Activated CD8-positive, alpha-beta T cell treated with anti-CD3 and anti-CD28 coated beads, Interleukin-2, amount 10 ng/mL, durations not matched to agents 7 days and 5 days (primary cell): ENCODE data around the gene TSC22D1. TPM values are rescaled to one million over a fixed set of nuclear protein-coding genes. Genes with fewer than 3 reads are reported as not detected.

Source experiments
- ATAC-seq: fragments of 150-1000 bp; cut with Tn5 transposase; one replicate; pipeline ENCODE4 v1.10.0; 2021; ENCODE audit warnings: moderate library complexity
- CTCF ChIA-PET: fragments of 350-600 bp; sonication (Branson Sonifier 250); formaldehyde crosslinking; loops from one replicate; lab custom pipeline; 2021; ENCODE audit warnings: antibody characterized with exemption; lab: Charles Lee
- POLR2A ChIA-PET: fragments of 350-600 bp; sonication (Branson Sonifier 250); formaldehyde crosslinking; loops from one replicate; lab custom pipeline; 2021; ENCODE audit warnings: antibody characterized with exemption; lab: Charles Lee
- DNase-seq: peaks from one replicate; pipeline ENCODE4 v3.0.0-alpha.2; 2020
- H3K27ac Mint-ChIP-seq: one replicate; pipeline ENCODE4 v1.8.0; 2021; ENCODE audit warnings: mild to moderate bottlenecking, mixed read lengths
- H3K27me3 Mint-ChIP-seq: one replicate; pipeline ENCODE4 v1.8.0; 2021; ENCODE audit warnings: low read depth, mixed read lengths
- H3K36me3 Mint-ChIP-seq: one replicate; pipeline ENCODE4 v1.8.0; 2021; ENCODE audit warnings: low read depth, mixed read lengths
- H3K4me1 Mint-ChIP-seq: one replicate; pipeline ENCODE4 v1.8.0; 2021; ENCODE audit warnings: low read depth, mixed read lengths
- H3K4me3 Mint-ChIP-seq: one replicate; pipeline ENCODE4 v1.8.0; 2021; ENCODE audit warnings: mild to moderate bottlenecking, mixed read lengths
- H3K9me3 Mint-ChIP-seq: one replicate; pipeline ENCODE4 v1.8.0; 2022; ENCODE audit warnings: mixed read lengths; ENCODE audit not compliant: insufficient read depth
- total RNA-seq, 2 experiments: library from RNA; stranded (reverse); gene quantifications; one replicate each; pipeline ENCODE4 v1.2.3, GENCODE V29; 2021

The TSC22D1 gene
- total RNA-seq, 2 experiments from 2014 or later: 13.7 to 15.8 TPM

DNA sequence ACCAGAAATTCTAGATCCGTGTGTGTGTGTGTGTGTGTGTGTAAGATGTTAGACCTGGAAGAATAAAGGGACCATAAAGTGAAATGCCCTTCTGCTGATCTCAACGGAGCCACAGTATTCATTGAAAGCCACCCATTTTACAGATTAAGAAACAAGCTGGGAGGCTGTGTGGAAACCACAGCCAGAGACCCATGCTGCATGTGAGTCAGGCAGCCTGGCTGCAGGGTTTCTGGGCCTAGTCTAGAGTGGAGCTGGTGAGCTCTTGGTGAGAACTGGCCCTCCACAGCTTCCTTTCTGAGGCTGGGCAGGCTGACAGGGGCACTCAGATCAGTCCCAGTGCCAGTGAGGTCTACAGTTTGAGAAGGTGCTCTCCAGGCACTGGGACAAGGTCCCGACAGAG, 127.3 kb downstream of the TSC22D1 start:
- Mint-ChIP-seq H3K27me3 (peaks cover 3% of the 10 kb centered on the region), H3K9me3 (no peaks in the 10 kb centered on the region), H3K4me1 (no peaks in the 10 kb centered on the region), H3K36me3 (no peaks in the 10 kb centered on the region), H3K4me3 (no peak overlapping the region), H3K27ac (no peak overlapping the region)
- CTCF ChIA-PET: interaction anchor here (1.2 to 1.5 kb wide), 2 partner anchors 541 to 544 kb away, joined by 3 read pairs; no protein-coding TSS in a partner anchor
- no peak for DNase-seq
- ATAC-seq: no peak
- POLR2A ChIA-PET: no interaction called here

- DNase-seq: no peak
- Mint-ChIP-seq H3K27me3 (peaks cover 3% of the 10 kb centered on the region), H3K27ac (no peak overlapping the region), H3K4me3 (no peak overlapping the region), H3K36me3 (no peaks in the 10 kb centered on the region), H3K4me1 (no peaks in the 10 kb centered on the region), H3K9me3 (no peaks in the 10 kb centered on the region)
- ChIA-PET CTCF (interaction anchor here (0.8 to 1.5 kb wide), 3 partner anchors 22 to 543 kb away, joined by 3 to 4 read pairs (median 3); no protein-coding TSS in a partner anchor), POLR2A (no interaction called here)
- no peak for ATAC-seq
Measured at GRCh38 chr13:44448373-44448772, 127.8 kb downstream of the TSC22D1 start.

DNA sequence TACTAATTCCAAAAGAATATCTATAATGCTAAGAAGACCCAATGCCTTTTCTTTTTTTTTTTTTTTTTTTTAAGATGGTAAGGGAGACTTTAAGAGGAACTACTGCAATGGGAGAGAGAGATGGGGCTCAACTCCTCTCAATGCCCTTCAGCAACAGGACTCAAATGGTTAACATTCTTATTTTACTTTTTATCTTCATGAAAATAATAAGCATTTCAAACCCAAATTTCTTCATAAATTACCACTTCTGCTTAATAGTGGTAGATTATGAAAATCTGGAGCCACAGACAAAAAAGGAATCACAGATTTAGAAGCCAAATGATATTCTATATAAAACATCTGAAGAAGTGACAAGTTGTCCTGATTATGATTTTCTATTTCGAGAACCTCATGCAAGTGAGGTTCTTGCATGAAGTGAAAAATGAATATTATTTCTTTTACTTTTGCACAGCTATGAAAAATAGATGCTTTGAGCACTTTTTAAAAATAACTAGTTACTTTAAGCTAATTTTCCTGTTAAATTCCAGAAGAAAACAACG, 128.3 kb downstream of the TSC22D1 start:
- ChIA-PET POLR2A (no interaction called here), CTCF (interaction anchor here (0.8 to 1.5 kb wide), 3 partner anchors 22 to 543 kb away, joined by 3 to 4 read pairs (median 3); no protein-coding TSS in a partner anchor)
- no peak for ATAC-seq
- Mint-ChIP-seq H3K27ac (no peak overlapping the region), H3K9me3 (no peaks in the 10 kb centered on the region), H3K4me1 (no peaks in the 10 kb centered on the region), H3K27me3 (peaks cover 3% of the 10 kb centered on the region), H3K36me3 (no peaks in the 10 kb centered on the region), H3K4me3 (no peak overlapping the region)
- DNase-seq: no peak

DNA sequence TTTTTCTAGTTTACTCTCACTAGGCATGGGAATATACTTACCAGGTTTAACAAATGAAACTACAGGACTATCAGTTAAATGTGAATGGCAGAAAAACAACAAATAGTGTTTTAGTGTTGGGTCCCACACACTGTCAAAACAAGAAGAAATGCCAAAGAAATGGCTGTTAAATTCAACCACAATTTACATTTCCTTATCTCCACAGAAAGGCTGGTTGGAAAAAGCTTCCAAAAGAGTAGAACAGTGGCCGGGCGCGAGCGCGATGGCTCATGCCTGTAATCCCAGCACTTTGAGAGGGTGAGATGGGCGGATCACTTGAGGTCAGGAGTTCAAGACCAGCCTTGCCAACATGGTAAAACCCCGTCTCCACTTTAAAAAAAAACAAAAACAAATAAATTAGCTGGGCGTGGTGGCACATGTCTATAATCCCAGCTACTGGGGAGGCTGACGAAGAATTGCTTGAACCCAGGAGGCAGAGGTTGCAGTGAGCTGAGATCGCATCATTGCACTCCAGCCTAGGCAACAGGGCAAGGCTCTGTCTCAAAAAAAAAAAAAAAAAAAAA, 136.0 kb downstream of the TSC22D1 start:
- H3K36me3 Mint-ChIP-seq: no peaks in the 10 kb centered on the region
- ChIA-PET POLR2A (no interaction called here), CTCF (interaction anchor here (1.8 kb wide), 2 partner anchors 197 to 534 kb away, joined by 4 to 9 read pairs; no protein-coding TSS in a partner anchor)
- H3K4me1 Mint-ChIP-seq: peaks cover 22% of the 10 kb centered on the region
- ATAC-seq (no peak), DNase-seq (no peak)
- peaks cover 24% of the 10 kb centered on the region for H3K27me3 Mint-ChIP-seq
- no peak overlapping the region for H3K27ac Mint-ChIP-seq
- no peak overlapping the region for H3K4me3 Mint-ChIP-seq
- no peaks in the 10 kb centered on the region for H3K9me3 Mint-ChIP-seq

DNA sequence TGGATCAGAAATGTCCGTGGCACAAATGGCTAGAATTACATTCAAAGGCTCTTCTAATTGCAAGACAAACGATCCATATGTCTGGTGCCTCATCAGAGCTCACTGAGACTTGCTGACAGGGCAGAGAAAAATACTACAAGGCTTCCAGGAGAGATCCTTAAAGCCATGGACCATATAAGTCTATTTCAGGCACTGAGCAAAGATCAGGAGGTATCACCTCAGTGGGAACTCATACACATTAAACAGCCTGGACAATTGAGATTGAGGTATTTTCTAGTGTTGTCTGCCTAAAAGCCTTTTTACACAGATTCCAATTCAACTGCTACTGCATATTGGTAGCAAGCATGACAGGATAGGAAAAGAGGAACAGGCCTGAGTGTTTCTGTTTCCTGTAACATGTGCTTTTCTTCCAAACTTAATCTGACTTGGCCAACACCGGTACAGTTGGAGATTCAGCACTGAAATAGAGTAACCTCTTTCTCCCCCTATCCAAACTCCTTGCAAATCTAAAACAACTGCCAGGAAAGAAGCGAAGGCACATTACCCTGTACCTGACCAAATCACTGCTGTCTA, 136.6 kb downstream of the TSC22D1 start:
- Mint-ChIP-seq H3K9me3 (no peaks in the 10 kb centered on the region), H3K27me3 (peaks cover 21% of the 10 kb centered on the region), H3K4me1 (peaks cover 27% of the 10 kb centered on the region), H3K4me3 (no peak overlapping the region), H3K36me3 (no peaks in the 10 kb centered on the region), H3K27ac (no peak overlapping the region)
- POLR2A ChIA-PET: no interaction called here
- ATAC-seq (no peak), DNase-seq (no peak)
- CTCF ChIA-PET: interaction anchor here (1.0 to 5.6 kb wide), 6 partner anchors 30 to 534 kb away, joined by 3 to 62 read pairs (median 5); no protein-coding TSS in a partner anchor

DNA sequence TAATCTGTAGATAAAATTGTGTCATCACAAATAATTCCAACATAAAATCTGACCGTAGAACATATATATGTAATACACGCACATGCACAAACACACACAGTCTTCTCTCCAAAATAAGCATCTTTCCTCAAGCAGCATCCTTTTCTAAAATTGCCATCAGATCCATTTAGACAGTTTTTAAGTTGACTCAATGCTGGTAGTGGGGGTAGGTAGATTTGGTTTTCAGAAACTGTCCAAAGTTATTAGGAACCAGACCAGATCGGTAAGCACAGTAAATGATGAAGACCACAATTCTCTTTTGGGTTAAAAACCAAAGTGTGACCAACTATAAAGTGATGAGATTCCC, 137.9 kb downstream of the TSC22D1 start:
- POLR2A ChIA-PET: no interaction called here
- H3K36me3 Mint-ChIP-seq: no peaks in the 10 kb centered on the region
- H3K27ac Mint-ChIP-seq: no peak overlapping the region
- H3K27me3 Mint-ChIP-seq: peaks cover 21% of the 10 kb centered on the region
- no peaks in the 10 kb centered on the region for H3K9me3 Mint-ChIP-seq
- DNase-seq: no peak
- H3K4me1 Mint-ChIP-seq: peaks cover 28% of the 10 kb centered on the region
- no peak for ATAC-seq
- no peak overlapping the region for H3K4me3 Mint-ChIP-seq
- CTCF ChIA-PET: interaction anchor here (1.2 to 5.6 kb wide), 5 partner anchors 31 to 529 kb away, joined by 3 to 62 read pairs (median 5); no protein-coding TSS in a partner anchor

DNA sequence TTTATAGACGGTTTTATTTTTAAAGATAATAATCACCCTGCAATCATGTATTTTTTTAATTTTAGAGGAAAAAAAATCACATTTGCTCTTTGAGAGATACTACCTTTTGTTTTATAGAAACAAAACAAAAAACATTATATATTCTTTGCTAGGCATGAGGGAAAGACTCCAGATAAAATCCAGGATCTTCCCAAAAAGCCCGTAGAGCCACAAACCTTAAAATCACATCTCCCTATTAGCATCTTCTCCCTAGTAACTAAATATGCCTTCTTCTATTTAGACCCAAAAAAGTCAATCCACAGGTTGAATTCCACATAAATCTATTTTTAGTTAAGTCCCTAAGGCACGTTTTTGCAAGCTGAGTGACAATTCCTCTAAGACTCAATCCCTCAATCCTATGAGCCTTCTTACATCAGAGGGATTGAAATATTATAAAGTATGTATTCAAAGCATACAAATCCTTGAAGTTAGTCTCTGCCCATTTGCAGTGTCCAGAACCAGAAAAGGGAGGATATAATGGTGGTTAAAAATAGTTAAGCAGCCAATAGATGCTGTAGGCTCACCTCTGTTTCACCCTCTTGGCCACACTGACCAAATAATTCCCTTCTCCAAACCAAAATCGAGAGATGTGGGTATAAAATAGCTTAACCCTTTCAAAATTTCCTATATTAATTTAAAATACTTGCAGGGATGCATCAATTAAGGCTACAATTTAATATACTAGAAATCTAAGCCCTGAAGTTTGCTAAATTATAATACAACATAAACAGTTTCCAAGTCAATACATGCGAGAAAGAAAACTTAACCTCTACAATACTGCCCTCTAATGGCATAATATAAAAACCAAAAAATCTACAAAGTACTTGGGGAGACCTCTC, 138.5 kb downstream of the TSC22D1 start:
- no peaks in the 10 kb centered on the region for H3K36me3 Mint-ChIP-seq
- no peak overlapping the region for H3K27ac Mint-ChIP-seq
- peaks cover 21% of the 10 kb centered on the region for H3K27me3 Mint-ChIP-seq
- ChIA-PET CTCF (interaction anchor here (1.0 to 5.6 kb wide), 6 partner anchors 247 to 536 kb away, joined by 3 to 62 read pairs (median 14); no protein-coding TSS in a partner anchor), POLR2A (interaction anchor here (0.8 to 1.2 kb wide), 2 partner anchors 247 to 555 kb away, joined by 3 read pairs; no protein-coding TSS in a partner anchor)
- peak overlapping the region; percentile 69 for H3K4me3 Mint-ChIP-seq
- H3K9me3 Mint-ChIP-seq: no peaks in the 10 kb centered on the region
- peaks cover 28% of the 10 kb centered on the region for H3K4me1 Mint-ChIP-seq
- ATAC-seq (no peak), DNase-seq (no peak)

DNA sequence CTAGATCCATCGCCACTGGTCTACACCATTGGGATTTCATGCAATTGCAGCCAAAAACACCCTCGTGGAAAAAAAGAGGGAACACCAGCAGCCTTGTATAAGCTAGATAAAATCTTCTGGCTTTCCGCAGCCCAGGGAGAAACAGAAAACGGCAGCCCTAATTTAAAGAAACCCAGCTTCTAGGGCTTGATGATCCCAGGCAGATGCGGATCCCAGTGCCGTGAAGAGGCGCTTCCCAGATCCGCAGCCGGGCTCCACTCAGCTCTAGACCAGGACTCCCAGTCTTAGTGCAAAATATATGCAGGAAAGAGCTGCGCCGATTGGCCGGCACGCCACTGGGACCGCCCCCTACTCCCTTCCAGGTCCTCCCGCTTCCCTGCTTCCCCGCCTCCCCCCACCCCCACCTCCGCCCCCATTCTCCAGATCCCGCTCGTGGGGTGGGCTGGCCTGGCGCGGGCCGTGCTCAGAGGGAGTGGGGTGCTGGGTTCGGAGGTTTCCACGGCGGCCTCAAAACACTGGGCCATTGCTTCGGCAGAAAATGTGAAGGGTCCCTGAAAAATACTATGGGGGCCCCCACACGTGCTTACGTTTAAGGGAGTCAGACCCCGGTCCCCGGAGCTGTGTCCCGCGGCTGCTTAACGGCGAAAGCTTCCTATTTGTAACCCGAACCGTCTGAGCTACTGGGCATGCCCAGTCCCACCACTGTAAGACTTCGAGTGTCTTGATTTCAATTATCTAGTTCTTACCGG, 139.4 kb downstream of the TSC22D1 start:
- CTCF ChIA-PET: interaction anchor here (1.0 to 5.6 kb wide), 6 partner anchors 246 to 535 kb away, joined by 3 to 62 read pairs (median 14); no protein-coding TSS in a partner anchor
- no peaks in the 10 kb centered on the region for H3K9me3 Mint-ChIP-seq
- no peaks in the 10 kb centered on the region for H3K36me3 Mint-ChIP-seq
- no peak overlapping the region for H3K27ac Mint-ChIP-seq
- peak; percentile 43 for ATAC-seq
- peak overlapping the region; percentile 78 for H3K4me3 Mint-ChIP-seq
- POLR2A ChIA-PET: interaction anchor here (0.8 to 1.2 kb wide), 2 partner anchors 246 to 554 kb away, joined by 3 read pairs; no protein-coding TSS in a partner anchor
- DNase-seq: peak; percentile 48
- peaks cover 21% of the 10 kb centered on the region for H3K27me3 Mint-ChIP-seq
- H3K4me1 Mint-ChIP-seq: peaks cover 28% of the 10 kb centered on the region

- peaks cover 28% of the 10 kb centered on the region for H3K4me1 Mint-ChIP-seq
- ChIA-PET POLR2A (interaction anchor here (0.9 kb wide), 1 partner anchor 21 kb away, joined by 3 read pairs; no protein-coding TSS in a partner anchor), CTCF (interaction anchor here (2.3 to 5.6 kb wide), 4 partner anchors 245 to 531 kb away, joined by 7 to 62 read pairs (median 22); no protein-coding TSS in a partner anchor)
- no peak overlapping the region for H3K27ac Mint-ChIP-seq
- no peak for ATAC-seq
- no peak for DNase-seq
- H3K9me3 Mint-ChIP-seq: no peaks in the 10 kb centered on the region
- peaks cover 21% of the 10 kb centered on the region for H3K27me3 Mint-ChIP-seq
- no peaks in the 10 kb centered on the region for H3K36me3 Mint-ChIP-seq
- H3K4me3 Mint-ChIP-seq: peak overlapping the region; percentile 78
Measured at GRCh38 chr13:44435919-44436510, 140.1 kb downstream of the TSC22D1 start.

DNA sequence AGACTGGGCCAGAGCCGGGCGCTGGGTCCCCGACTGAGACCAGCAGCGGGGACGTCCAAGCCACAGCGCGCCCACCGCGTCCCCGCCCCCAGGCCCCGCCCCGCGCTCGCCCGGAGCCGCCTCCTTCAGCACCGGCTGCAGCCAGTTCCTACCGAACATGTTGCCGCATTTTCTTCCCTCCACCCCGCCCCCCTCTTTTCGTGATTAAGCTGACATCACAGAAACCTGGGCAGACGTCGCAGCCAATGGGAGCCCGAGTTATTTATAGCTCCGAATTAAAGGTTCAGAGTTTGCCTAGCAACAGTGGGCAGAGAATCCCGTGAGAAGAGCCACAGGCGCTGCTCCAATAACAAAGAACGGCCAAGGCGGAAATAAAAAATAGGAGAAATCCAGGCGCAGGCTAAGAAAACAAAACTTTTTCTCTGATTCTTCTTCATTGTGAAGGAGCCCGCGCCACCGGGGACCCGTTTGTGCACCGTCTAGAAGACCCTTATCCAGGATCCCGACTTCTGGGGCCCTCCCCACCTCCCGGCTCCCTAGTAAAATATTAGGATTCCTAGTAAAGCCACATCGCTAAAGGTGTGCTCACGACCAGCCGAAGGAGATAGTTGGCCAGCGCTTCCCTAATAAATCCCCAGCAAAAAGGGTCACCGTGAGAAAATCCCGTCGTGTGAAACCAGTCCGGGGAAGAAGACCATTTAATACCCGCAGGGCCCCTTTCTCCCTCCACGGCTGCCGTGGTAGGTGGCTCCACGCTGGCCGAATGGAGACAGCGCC, 140.8 kb downstream of the TSC22D1 start:
- ChIA-PET CTCF (interaction anchor here (0.9 to 5.6 kb wide), 4 partner anchors 244 to 530 kb away, joined by 3 to 62 read pairs (median 22); no protein-coding TSS in a partner anchor), POLR2A (interaction anchor here (0.9 kb wide), 1 partner anchor 21 kb away, joined by 3 read pairs; no protein-coding TSS in a partner anchor)
- no peaks in the 10 kb centered on the region for H3K36me3 Mint-ChIP-seq

More for the DNA sequence above, 140.8 kb downstream of the TSC22D1 start:
- peaks cover 21% of the 10 kb centered on the region for H3K27me3 Mint-ChIP-seq
- H3K27ac Mint-ChIP-seq: peak overlapping the region; percentile 58
- H3K9me3 Mint-ChIP-seq: no peaks in the 10 kb centered on the region
- H3K4me3 Mint-ChIP-seq: peak overlapping the region; percentile 78
- peak; percentile 88 for ATAC-seq
- DNase-seq: peak; percentile 92
- peaks cover 28% of the 10 kb centered on the region for H3K4me1 Mint-ChIP-seq
